Kidney tubule cell (primary cell): ENCODE data around the gene VAV2.

Experiments used
- DNase-seq: peaks from one replicate; pipeline ENCODE4 v3.0.0-alpha.2; 2018; ENCODE audit warnings: low spot score

VAV2 gene

GRCh38 chr9:133795049-133795448 is 197.1 kb downstream of the VAV2 start:
- DNase-seq = peak; percentile 2

- no peak for DNase-seq
These were observed 197.9 kb downstream of the VAV2 start for GRCh38 chr9:133794016-133794760.

DNA sequence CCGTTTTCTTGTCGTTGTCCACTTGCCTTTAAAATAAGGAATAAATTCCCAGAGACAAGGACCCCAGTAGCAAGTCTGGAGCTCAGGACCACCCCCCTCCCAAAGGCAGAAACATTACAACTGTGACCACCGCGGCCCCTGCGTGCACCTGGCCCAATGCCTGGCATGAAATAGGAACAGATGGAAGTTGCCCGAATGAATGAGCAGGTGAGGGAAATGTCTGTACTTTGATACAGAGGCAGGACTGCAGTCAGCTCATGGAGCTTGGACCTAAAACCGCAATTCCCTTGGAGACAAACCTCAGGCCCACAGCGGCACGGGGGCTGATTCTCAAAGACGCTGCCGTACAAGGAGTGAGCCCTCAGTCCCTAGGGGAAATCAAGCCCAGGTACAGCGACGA is 198.7 kb downstream of the VAV2 start:
- DNase-seq = no peak

DNA sequence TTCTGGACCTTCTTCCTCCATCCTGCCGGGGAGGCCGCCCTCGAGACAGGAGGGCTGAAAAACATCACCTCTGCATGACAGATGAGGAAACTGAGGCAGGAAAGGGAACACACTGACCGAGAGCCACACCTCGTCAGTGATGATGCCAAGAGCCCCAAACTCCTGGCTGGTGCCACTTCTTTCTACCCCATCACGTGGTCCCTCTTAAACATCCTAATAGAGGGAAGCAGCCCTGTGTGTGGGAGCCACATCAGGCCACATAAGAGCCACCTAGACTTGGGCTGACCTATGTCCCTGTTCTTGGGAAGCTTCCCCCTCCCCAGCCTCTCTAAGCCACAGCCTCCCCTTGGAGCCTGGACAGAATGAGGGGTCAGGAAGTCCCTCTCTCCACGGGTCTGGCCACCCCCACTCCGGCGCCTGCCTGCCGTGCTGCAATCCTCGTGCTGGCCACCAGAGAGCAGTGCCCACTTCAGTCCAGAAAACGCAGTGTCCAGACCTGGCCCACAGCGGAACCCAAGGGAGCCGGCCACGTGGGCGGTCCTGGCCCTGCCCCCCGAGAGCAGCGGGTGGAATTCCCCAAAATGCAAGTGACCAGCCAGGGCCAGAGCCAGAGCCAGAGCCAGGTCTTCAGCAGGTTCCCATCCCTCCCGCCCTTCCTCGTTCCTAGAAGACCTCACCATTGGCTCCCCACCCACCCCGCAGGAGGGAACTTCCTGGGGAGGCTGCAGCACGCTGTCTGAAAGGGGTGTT is 199.2 kb downstream of the VAV2 start:
- DNase-seq = peak; percentile 86

DNA sequence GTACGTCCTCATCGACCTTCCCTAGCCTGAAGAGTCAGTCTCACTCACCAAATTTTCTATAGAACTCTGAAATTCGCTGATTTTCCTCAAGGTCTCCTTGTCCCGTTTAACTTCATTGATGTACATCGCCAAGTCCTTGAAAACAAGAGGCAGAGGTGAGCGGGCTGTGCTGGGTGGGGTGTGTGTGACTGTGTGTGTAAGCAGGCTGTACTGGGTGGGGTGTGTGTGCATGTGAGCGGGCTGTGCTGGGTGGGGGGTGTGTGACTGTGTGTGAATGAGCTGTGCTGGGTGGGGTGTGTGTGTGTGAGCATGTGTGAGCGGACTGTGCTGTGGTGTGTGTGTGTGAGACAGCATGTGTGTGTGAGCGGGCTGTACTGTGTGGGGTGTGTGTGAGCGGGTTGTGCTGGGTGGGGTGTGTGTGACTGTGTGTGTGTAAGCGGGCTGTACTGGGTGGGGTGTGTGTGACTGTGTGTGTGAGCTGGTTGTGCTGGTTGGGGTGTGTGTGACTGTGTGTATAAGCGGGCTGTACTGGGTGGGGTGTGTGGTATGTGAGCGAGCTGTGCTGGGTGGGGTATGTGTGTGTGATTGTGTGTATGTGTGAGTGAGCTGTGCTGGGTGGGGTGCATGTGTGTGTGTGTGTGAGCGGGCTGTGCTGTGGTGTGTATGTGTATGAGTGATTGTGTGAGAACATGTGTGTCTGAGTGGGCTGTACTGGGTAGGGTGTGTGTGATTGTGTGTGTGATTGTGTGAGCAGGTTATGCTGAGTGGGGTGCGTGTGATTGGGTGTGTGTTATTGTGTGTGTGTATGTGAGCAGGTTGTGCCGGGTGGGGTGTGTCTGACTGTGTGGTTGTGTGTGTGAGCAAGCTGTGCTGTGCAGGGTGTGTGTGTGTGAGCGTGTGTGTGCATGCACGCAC is 200.1 kb downstream of the VAV2 start:
- no peak for DNase-seq

- no peak for DNase-seq
These were observed 201.1 kb downstream of the VAV2 start for GRCh38 chr9:133791069-133791468.

- no peak for DNase-seq
These were observed 202.3 kb downstream of the VAV2 start for GRCh38 chr9:133789778-133790177.

- DNase-seq = no peak
These were observed 203.1 kb downstream of the VAV2 start for GRCh38 chr9:133788819-133789717.

GRCh38 chr9:133788045-133788818 is 203.9 kb downstream of the VAV2 start:
- no peak for DNase-seq

- DNase-seq = no peak
These were observed 204.4 kb downstream of the VAV2 start for GRCh38 chr9:133787754-133788025.

- no peak for DNase-seq
These were observed 205.0 kb downstream of the VAV2 start for GRCh38 chr9:133786907-133787753.

GRCh38 chr9:133786371-133786753 is 205.8 kb downstream of the VAV2 start:
- no peak for DNase-seq

GRCh38 chr9:133785753-133786370 is 206.3 kb downstream of the VAV2 start:
- no peak for DNase-seq

- no peak for DNase-seq
These were observed 207.2 kb downstream of the VAV2 start for GRCh38 chr9:133784731-133785561.

- no peak for DNase-seq
These were observed 208.8 kb downstream of the VAV2 start for GRCh38 chr9:133783331-133783731.

GRCh38 chr9:133782157-133783130 is 209.7 kb downstream of the VAV2 start:
- peak; percentile 60 for DNase-seq

DNA sequence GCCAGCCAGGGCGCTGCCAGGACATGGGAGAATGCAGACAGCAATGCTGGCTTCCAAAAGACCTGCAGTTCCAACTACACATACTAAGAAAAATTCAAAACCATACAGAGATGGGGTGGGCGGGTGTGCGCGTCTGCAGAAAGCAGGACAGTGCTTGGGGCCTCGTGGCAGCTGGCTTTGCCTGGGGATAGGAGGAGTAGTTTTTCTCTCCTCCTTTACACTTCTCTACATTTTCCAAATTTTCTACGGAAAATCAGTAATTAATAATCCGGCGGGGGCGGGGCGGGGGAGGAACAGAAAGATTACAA is 210.3 kb downstream of the VAV2 start:
- no peak for DNase-seq
